ENCODE results near the gene ANKRD55. TPM values are rescaled to one million over a fixed set of nuclear protein-coding genes. Genes with fewer than 3 reads are reported as not detected.

ANKRD55 gene
- total RNA-seq, 6 donors from 2014 or later, result 0.23 to 1.7 (median 0.98) TPM; not detected in 1

DNA sequence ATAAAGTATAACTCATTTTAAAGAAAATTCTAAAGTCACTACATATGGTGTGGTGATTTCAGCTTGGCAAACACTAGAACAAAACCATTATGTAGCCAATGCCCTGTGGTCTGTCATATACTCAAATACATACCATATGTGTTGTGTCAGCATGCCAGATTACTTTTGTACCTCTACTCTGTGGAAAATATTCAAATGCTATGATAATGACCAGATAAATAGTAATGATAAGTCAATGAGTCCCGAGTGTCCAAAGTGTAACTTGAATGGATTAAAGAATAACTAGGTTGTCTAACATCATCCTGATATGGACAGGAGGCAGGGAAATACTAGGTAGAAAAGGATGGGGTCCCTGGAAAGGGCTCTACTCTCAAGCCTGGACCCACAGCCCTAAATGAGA is 180.4 kb downstream of the ANKRD55 start:
- WGBS, 2 donors, result 76 to 93% methylated on average over 1 of the region's 1 CpG
- H3K27ac ChIP-seq, result no peak overlapping the region
- ATAC-seq (ENCODE audit: low FRiP score in 2 of 2), result no peak
- no peaks in the 10 kb centered on the region for H3K36me3 ChIP-seq
- H3K9me3 ChIP-seq, result no peaks in the 10 kb centered on the region
- no peak overlapping the region for H3K4me3 ChIP-seq
- no peaks in the 10 kb centered on the region for H3K27me3 ChIP-seq
- TF ChIP-seq POLR2A (IDR thresholded peaks at IDR 0.05), result no peak
- TF ChIP-seq, protein P1, sequence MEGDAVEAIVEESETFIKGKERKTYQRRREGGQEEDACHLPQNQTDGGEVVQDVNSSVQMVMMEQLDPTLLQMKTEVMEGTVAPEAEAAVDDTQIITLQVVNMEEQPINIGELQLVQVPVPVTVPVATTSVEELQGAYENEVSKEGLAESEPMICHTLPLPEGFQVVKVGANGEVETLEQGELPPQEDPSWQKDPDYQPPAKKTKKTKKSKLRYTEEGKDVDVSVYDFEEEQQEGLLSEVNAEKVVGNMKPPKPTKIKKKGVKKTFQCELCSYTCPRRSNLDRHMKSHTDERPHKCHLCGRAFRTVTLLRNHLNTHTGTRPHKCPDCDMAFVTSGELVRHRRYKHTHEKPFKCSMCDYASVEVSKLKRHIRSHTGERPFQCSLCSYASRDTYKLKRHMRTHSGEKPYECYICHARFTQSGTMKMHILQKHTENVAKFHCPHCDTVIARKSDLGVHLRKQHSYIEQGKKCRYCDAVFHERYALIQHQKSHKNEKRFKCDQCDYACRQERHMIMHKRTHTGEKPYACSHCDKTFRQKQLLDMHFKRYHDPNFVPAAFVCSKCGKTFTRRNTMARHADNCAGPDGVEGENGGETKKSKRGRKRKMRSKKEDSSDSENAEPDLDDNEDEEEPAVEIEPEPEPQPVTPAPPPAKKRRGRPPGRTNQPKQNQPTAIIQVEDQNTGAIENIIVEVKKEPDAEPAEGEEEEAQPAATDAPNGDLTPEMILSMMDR (IDR thresholded peaks at IDR 0.05), result no peak
- TF ChIP-seq EP300 (IDR thresholded peaks at IDR 0.05), result no peak
- DNase-seq, result no peak
- H3K4me1 ChIP-seq, result peaks cover 19 to 29% (median 21%) of the 10 kb centered on the region in 4 donors

DNA sequence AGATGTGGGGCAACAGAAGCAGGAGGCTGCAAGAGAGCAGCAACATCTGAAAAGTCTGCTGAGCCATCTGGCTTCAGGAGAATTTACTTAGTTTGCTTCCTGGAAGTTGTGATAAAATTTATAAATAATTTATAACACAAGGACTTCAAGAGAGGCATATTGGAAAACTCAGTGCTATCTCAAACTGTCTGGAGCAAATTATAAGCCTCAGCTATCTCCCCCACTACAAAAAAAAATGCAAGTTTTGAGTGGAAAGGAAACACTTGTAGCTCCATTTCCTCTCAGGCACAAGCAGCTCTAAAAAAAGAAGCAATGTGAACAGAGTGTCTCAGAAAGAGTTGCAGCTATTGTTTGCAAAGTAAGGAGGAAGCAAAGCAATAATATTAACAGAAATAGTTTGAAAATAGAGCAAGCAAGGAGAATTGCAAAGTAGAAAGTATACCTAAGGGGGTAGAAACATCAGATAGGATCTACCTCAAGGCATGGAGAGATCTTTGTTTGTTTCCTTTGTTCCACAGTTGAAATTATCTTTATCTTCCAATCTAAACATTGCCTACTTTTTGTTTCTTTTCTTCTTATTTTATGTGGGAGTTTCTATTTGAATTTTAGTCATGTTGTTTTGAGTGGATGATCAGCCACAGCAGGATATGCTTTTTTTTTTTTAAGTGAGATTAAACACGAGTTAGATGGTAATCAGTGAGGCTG is 182.4 kb downstream of the ANKRD55 start:
- ATAC-seq (ENCODE audit: low FRiP score in 2 of 2) (no peak), DNase-seq (no peak)
- Histone ChIP-seq H3K4me1 (peaks cover 16 to 25% (median 20%) of the 10 kb centered on the region in 4 donors), H3K36me3 (no peaks in the 10 kb centered on the region), H3K27me3 (no peaks in the 10 kb centered on the region), H3K27ac (peak overlapping the region in 3 of 4 donors; percentile 7 to 64 (median 44)), H3K9me3 (no peaks in the 10 kb centered on the region), H3K4me3 (no peak overlapping the region)
- 3 to 9% methylated on average over 1 of the region's 1 CpG for WGBS, 2 donors
- TF ChIP-seq POLR2AphosphoS5 (IDR thresholded peaks at IDR 0.05) (no peak), EP300 (IDR thresholded peaks at IDR 0.05) (peak in 1 of 4 donors; percentile 46)

Small RNA genes lying within 50 kb of the gene (small RNA-seq; reads per million reads assigned to genes)
- gene RNA5SP184 (0 reads per million in 4 donors), gene RNA5SP185 (0 reads per million in 4 donors), gene RNU6-299P (0 reads per million in 4 donors)

Other genes starting within 250 kb of the ANKRD55 start
- gene IL6ST, start 238.4 kb downstream of the ANKRD55 start, total RNA-seq, result 100 to 1,000 TPM; 177 to 383 (median 300) TPM